Esophagus muscularis mucosa (tissue), 3 donors: Measurements from ENCODE around the gene KRT78.

Source experiments
- CTCF ChIP-seq, 3 experiments: fragments of 200-600 bp in 2 of 3; fragments of 450-650 bp in 1 of 3; sonication (generic) in 2 of 3; IDR thresholded peaks; one replicate each; pipeline ENCODE4 v1.5.1; 2017 to 2019; ENCODE audit warnings: antibody characterized with exemption in 3 of 3, mild to moderate bottlenecking in 2 of 3, moderate library complexity in 1 of 3
- POLR2A ChIP-seq: fragments of 450-650 bp; IDR thresholded peaks from one replicate; pipeline ENCODE4 v1.6.1; 2017; ENCODE audit warnings: antibody characterized with exemption, moderate library complexity, mild to moderate bottlenecking, low read depth

DNA sequence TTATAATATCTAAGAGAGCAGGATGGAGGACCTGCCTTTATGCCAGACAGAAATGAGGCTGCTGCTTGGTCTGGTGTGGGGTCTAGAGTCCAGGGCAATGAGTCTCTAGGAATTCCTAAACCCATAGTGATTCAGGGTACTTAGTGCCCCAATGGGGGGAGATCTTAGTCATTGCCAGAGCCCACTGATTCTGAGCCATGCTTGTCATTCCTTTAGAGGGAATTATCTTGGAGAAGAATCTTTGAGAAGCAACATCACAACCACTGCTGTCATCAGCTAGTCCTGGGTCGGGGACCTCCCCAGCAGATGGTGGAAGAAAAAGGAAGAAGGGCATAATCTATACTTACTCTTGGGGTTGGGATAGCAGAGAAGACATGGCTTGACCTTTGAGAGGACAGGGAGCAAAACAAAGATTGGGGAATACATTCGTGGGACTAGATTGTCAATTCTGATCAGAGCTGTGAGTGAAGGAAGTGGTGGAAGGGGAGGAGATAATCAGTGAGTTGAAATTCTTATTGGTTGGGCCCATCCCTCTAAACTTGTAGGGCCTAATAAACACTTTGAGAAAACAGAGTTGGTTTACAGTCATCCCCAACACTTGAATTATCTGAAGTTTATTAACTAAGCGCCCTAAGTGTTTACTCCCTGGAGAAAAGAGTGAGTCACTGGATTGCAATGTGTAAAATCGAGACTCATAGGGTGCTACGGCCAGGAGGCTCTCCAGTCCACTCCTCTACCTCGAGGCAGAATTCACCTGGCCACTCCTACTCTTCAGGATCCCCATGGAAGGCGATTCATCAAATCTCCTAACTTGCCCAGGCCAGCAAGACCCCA, 49.9 kb downstream of the KRT78 start:
- TF ChIP-seq CTCF (IDR thresholded peaks at IDR 0.05) (no peak), POLR2A (no peak)
